K562 (cell line): ENCODE data around the gene ODF2. TPM values are rescaled to one million over a fixed set of nuclear protein-coding genes. Genes with fewer than 3 reads are reported as not detected.

Experiments used
- CHD7 ChIP-seq: fragments of 200-600 bp; sonication (generic); IDR thresholded peaks from one replicate; pipeline ENCODE4 v1.6.1; 2012; ENCODE audit warnings: mild to moderate bottlenecking, low read depth, low read length, inconsistent platforms
- L3MBTL2 ChIP-seq: fragments of 450-650 bp; IDR thresholded peaks from 2 replicates; pipeline ENCODE4 v1.6.1; 2016; ENCODE audit warnings: mild to moderate bottlenecking, moderate library complexity
- PBX2 ChIP-seq, 2 experiments: IDR thresholded peaks in 1 of 2; conservative IDR thresholded peaks in 1 of 2; 2 replicates each; pipeline ENCODE4 v1.6.1; 2016; ENCODE audit warnings: low read depth in 2 of 2, mild to moderate bottlenecking in 1 of 2, missing compliant biosample characterization in 1 of 2, missing genetic modification characterization in 1 of 2, moderate library complexity in 1 of 2
- PCBP1 ChIP-seq: fragments of 200-400 bp; formaldehyde crosslinking; IDR thresholded peaks from 2 replicates; pipeline ENCODE4 v1.6.1; 2018; ENCODE audit warnings: mild to moderate bottlenecking, low read depth, low read length; ENCODE audit not compliant: poor library complexity, severe bottlenecking
- PTTG1 ChIP-seq: fragments of 450-650 bp; IDR thresholded peaks from 2 replicates; pipeline ENCODE4 v1.6.1; 2016; ENCODE audit warnings: low read depth, mild to moderate bottlenecking, missing genetic modification characterization, missing compliant biosample characterization
- RREB1 ChIP-seq: fragments of 250-450 bp; sonication (Bioruptor Pico); IDR thresholded peaks from 2 replicates; pipeline ENCODE4 v1.4.0; 2020
- polyA plus RNA-seq, 8 experiments: library from polyadenylated mRNA; depleted of rRNA in 4 of 8; stranded (reverse) in 5 of 8; unstranded in 3 of 8; fragments of >200 nt; fragmentation: Nextera tagmentation in 2 of 8; fragmentation: Illumina TruSeq in 1 of 8; extraction: Ambion mirVana in 2 of 8; extraction: Trizol in 1 of 8; gene quantifications; 2 replicates each; pipeline versions ENCODE4 v1.2.1 to v1.2.3, GENCODE V29; 2011 to 2014; ENCODE audit warnings: inconsistent platforms in 1 of 8, missing spikeins in 1 of 8
- total RNA-seq, 7 experiments: library from RNA; depleted of rRNA in 6 of 7; stranded (reverse); fragments of >200 nt in 6 of 7; fragmentation: Illumina TruSeq in 2 of 7; extraction: Trizol in 2 of 7; gene quantifications; 2 replicates each; pipeline versions ENCODE4 v1.2.1 to v1.2.3, GENCODE V29; 2011 to 2021; ENCODE audit warnings: low replicate concordance in 1 of 7

The ODF2 gene
- total and polyA plus RNA-seq, 9 of the 15 experiments (the other 6 are each of a cell fraction or from before 2014, with no cell fraction given) = 16.5 to 83.2 (median 69.7) TPM

GRCh38 chr9:128456613-128457061 lies 831 bp downstream of the ODF2 start (continued):
- TF ChIP-seq PCBP1 (peak; percentile 52), PBX2 (CRISPR knock-in tag; IDR thresholded peaks at IDR 0.05; ENCODE audit: low read depth) (no peak), PBX2 (tag; conservative IDR thresholded peaks at IDR 0.05; ENCODE audit: low read depth) (peak; percentile 61), L3MBTL2 (peak; percentile 73; the same call in 1 of the 2 replicates), CHD7 (no peak), RREB1 (0 out of 2 replicates have a peak, but pooled peaks have one; percentile 12), PTTG1 (tag) (no peak)
